ENCODE results near the gene ATP11A. TPM values are rescaled to one million over a fixed set of nuclear protein-coding genes. Genes with fewer than 3 reads are reported as not detected.

Gene ATP11A
- total and polyA plus RNA-seq, 9 donors, result 6.6 to 72.7 (median 34.9) TPM

- 88 to 93% (median 90%) methylated on average over 23 of the region's 23 CpGs for WGBS, 3 donors
- H3K27ac ChIP-seq, result no peak overlapping the region
- H3K9me3 ChIP-seq, result no peaks in the 10 kb centered on the region
- DNase-seq, result peak in 3 of 5 donors; percentile 1 to 21 (median 4)
- peaks cover 16% of the 10 kb centered on the region for H3K4me1 ChIP-seq (ENCODE audit: insufficient read depth)
- no peak overlapping the region for H3K4me3 ChIP-seq
- no peaks in the 10 kb centered on the region for H3K36me3 ChIP-seq
- intact Hi-C loops (cut with DNase I), result no loop called here
- no peaks in the 10 kb centered on the region for H3K27me3 ChIP-seq
- TF ChIP-seq CTCF (IDR thresholded peaks at IDR 0.05) (no peak), POLR2A (IDR thresholded peaks at IDR 0.05) (no peak), EP300 (IDR thresholded peaks at IDR 0.05) (no peak)
Measured at GRCh38 chr13:112779856-112780604, 90.2 kb downstream of the ATP11A start.

GRCh38 chr13:112781287-112781686 lies 91.4 kb downstream of the ATP11A start:
- Histone ChIP-seq H3K9me3 (no peaks in the 10 kb centered on the region), H3K4me1 (ENCODE audit: insufficient read depth) (peaks cover 16% of the 10 kb centered on the region), H3K27me3 (no peaks in the 10 kb centered on the region), H3K4me3 (no peak overlapping the region), H3K27ac (no peak overlapping the region), H3K36me3 (no peaks in the 10 kb centered on the region)
- peak in 1 of 5 donors; percentile 22 for DNase-seq
- intact Hi-C loops (cut with DNase I), result loop anchor here in 1 of 4 donors (1.0 kb wide), 1 partner anchor 39 kb away; no protein-coding TSS in a partner anchor
- no peak for TF ChIP-seq CTCF (IDR thresholded peaks at IDR 0.05)
- no peak for TF ChIP-seq EP300 (IDR thresholded peaks at IDR 0.05)
- no peak for TF ChIP-seq POLR2A (IDR thresholded peaks at IDR 0.05)
- WGBS, 3 donors, result 93 to 96% (median 94%) methylated on average over 18 of the region's 18 CpGs

GRCh38 chr13:112781881-112782361 lies 92.1 kb downstream of the ATP11A start:
- Histone ChIP-seq H3K36me3 (no peaks in the 10 kb centered on the region), H3K27me3 (no peaks in the 10 kb centered on the region), H3K4me1 (ENCODE audit: insufficient read depth) (peaks cover 16% of the 10 kb centered on the region), H3K4me3 (no peak overlapping the region), H3K9me3 (no peaks in the 10 kb centered on the region), H3K27ac (no peak overlapping the region)
- TF ChIP-seq EP300 (IDR thresholded peaks at IDR 0.05), result no peak
- TF ChIP-seq POLR2A (IDR thresholded peaks at IDR 0.05), result no peak
- no peak for TF ChIP-seq CTCF (IDR thresholded peaks at IDR 0.05)
- DNase-seq, result peak in 1 of 5 donors; percentile 40
- 73 to 78% (median 77%) methylated on average over 19 of the region's 19 CpGs for WGBS, 3 donors
- intact Hi-C loops (cut with DNase I), result loop anchor here in 1 of 4 donors (1.0 kb wide), 1 partner anchor 38 kb away; no protein-coding TSS in a partner anchor

GRCh38 chr13:112782429-112783010 lies 92.7 kb downstream of the ATP11A start:
- peak overlapping the region in 1 of 2 donors; percentile 9 for H3K27ac ChIP-seq

More at GRCh38 chr13:112782429-112783010, 92.7 kb downstream of the ATP11A start:
- 40 to 55% (median 49%) methylated on average over 9 to 15 of the region's 15 CpGs for WGBS, 3 donors
- Histone ChIP-seq H3K4me3 (no peak overlapping the region), H3K9me3 (no peaks in the 10 kb centered on the region), H3K36me3 (no peaks in the 10 kb centered on the region), H3K27me3 (no peaks in the 10 kb centered on the region), H3K4me1 (ENCODE audit: insufficient read depth) (peaks cover 16% of the 10 kb centered on the region)
- TF ChIP-seq POLR2A (IDR thresholded peaks at IDR 0.05), result no peak
- no peak for TF ChIP-seq CTCF (IDR thresholded peaks at IDR 0.05)
- TF ChIP-seq EP300 (IDR thresholded peaks at IDR 0.05), result no peak
- peak in 1 of 5 donors; percentile 36 for DNase-seq
- intact Hi-C loops (cut with DNase I), result no loop called here
